ENCODE measurements around the gene GATAD2A.

The GATAD2A gene

GRCh38 chr19:19545707-19546106 is 140.2 kb downstream of the GATAD2A start:
- DNase-seq (ENCODE audit: low spot score), result no peak

- no peak for DNase-seq (ENCODE audit: low spot score)
These were observed 141.3 kb downstream of the GATAD2A start for GRCh38 chr19:19546751-19547162.

GRCh38 chr19:19547674-19548336 is 142.3 kb downstream of the GATAD2A start:
- DNase-seq (ENCODE audit: low spot score), result no peak

GRCh38 chr19:19548915-19549759 is 143.7 kb downstream of the GATAD2A start:
- DNase-seq (ENCODE audit: low spot score), result no peak

- no peak for DNase-seq (ENCODE audit: low spot score)
These were observed 144.5 kb downstream of the GATAD2A start for GRCh38 chr19:19549804-19550464.

GRCh38 chr19:19550485-19550929 is 145.0 kb downstream of the GATAD2A start:
- DNase-seq (ENCODE audit: low spot score), result no peak

- no peak for DNase-seq (ENCODE audit: low spot score)
These were observed 145.7 kb downstream of the GATAD2A start for GRCh38 chr19:19550972-19551852.

- DNase-seq (ENCODE audit: low spot score), result no peak
These were observed 146.3 kb downstream of the GATAD2A start for GRCh38 chr19:19551853-19552192.

- peak; percentile 97 for DNase-seq (ENCODE audit: low spot score)
These were observed 147.3 kb downstream of the GATAD2A start for GRCh38 chr19:19552798-19553197.

GRCh38 chr19:19553670-19554069 is 148.2 kb downstream of the GATAD2A start:
- no peak for DNase-seq (ENCODE audit: low spot score)

GRCh38 chr19:19554074-19555023 is 148.9 kb downstream of the GATAD2A start:
- peak; percentile 81 for DNase-seq (ENCODE audit: low spot score)

- DNase-seq (ENCODE audit: low spot score), result no peak
These were observed 152.6 kb downstream of the GATAD2A start for GRCh38 chr19:19558055-19558454.

Measured in HuH-7 (cell line).